HG02973 (cell line): ENCODE data around the gene MRPL34.
A peak's percentile ranks its signal among the peaks of the same experiment; 100 is the strongest.
"Not testable (repeated sequence)": the region's sequence is repeated elsewhere in the genome, so short reads cannot be mapped to it uniquely, and the experiment has no call there.

Experiments used
- ATAC-seq: cut with Tn5 transposase; IDR thresholded peaks from one replicate; pipeline ENCODE4 v1.9.1; 2021; ENCODE audit warnings: moderate library complexity; ENCODE audit not compliant: unreplicated experiment

MRPL34 gene

GRCh38 chr19:17285415-17286135, 20.1 kb upstream of the MRPL34 start:
- no peak for ATAC-seq

GRCh38 chr19:17286263-17286662, 19.4 kb upstream of the MRPL34 start:
- no peak for ATAC-seq

GRCh38 chr19:17286752-17287151, 18.9 kb upstream of the MRPL34 start:
- no peak for ATAC-seq

- ATAC-seq, result no peak
Measured at GRCh38 chr19:17289489-17289888, 16.2 kb upstream of the MRPL34 start.

GRCh38 chr19:17292301-17293074, 13.2 kb upstream of the MRPL34 start:
- peak; percentile 78 for ATAC-seq

- no peak for ATAC-seq
Measured at GRCh38 chr19:17293605-17294004, 12.1 kb upstream of the MRPL34 start.

- no peak for ATAC-seq
Measured at GRCh38 chr19:17294051-17294891, 11.4 kb upstream of the MRPL34 start.

- not testable (repeated sequence) for ATAC-seq
Measured at GRCh38 chr19:17295551-17295950, 10.1 kb upstream of the MRPL34 start.

- ATAC-seq, result no peak
Measured at GRCh38 chr19:17296273-17296672, 9.4 kb upstream of the MRPL34 start.

GRCh38 chr19:17296976-17297375, 8.7 kb upstream of the MRPL34 start:
- ATAC-seq, result no peak

- ATAC-seq, result no peak
Measured at GRCh38 chr19:17300992-17301619, 4.6 kb upstream of the MRPL34 start.

- ATAC-seq, result no peak
Measured at GRCh38 chr19:17302391-17303166, 3.1 kb upstream of the MRPL34 start.

GRCh38 chr19:17303167-17303939, 2.3 kb upstream of the MRPL34 start, which contains the start of gene ABHD8:
Gene ABHD8, minus strand, starts transcription at chr19:17303425. Its CDS starts 1,809 bp downstream, at chr19:17301616.
- peak; percentile 61 for ATAC-seq

GRCh38 chr19:17303940-17304267, 1.8 kb upstream of the MRPL34 start:
- ATAC-seq, result no peak

GRCh38 chr19:17304386-17305215, 1.1 kb upstream of the MRPL34 start:
- no peak for ATAC-seq

- no peak for ATAC-seq
Measured at GRCh38 chr19:17305216-17305516, 506 bp upstream of the MRPL34 start.

- ATAC-seq, result no peak
Measured at GRCh38 chr19:17306285-17306714, 628 bp downstream of the MRPL34 start.

- no peak for ATAC-seq
Measured at GRCh38 chr19:17307876-17308377, 2.3 kb downstream of the MRPL34 start.
